H9 (cell line): ENCODE measurements around the gene ELF1. TPM values are rescaled to one million over a fixed set of nuclear protein-coding genes. Genes with fewer than 3 reads are reported as not detected.

ENCODE experiments used
- DNase-seq: peaks from one replicate; pipeline ENCODE4 v3.0.0-alpha.2; 2017
- H2AFZ ChIP-seq: one replicate; pipeline ENCODE4 v1.6.1; 2013; ENCODE audit warnings: mild to moderate bottlenecking, low read length, control low read depth, moderate library complexity
- H2AK5ac ChIP-seq: 2 replicates; pipeline ENCODE4 v1.6.1; 2013; ENCODE audit warnings: low read length, control low read depth, mixed read lengths; ENCODE audit not compliant: insufficient read length
- H2BK120ac ChIP-seq: one replicate; pipeline ENCODE4 v1.6.1; 2013; ENCODE audit warnings: low read depth, mild to moderate bottlenecking, low read length, control low read depth, inconsistent platforms; ENCODE audit not compliant: poor library complexity, severe bottlenecking
- H2BK12ac ChIP-seq: 2 replicates; pipeline ENCODE4 v1.6.1; 2013; ENCODE audit warnings: low read length, control low read depth, mixed read lengths, low read depth; ENCODE audit not compliant: insufficient read length
- H2BK15ac ChIP-seq: 2 replicates; pipeline ENCODE4 v1.6.1; 2013; ENCODE audit warnings: low read depth, low read length, control low read depth
- H2BK20ac ChIP-seq: one replicate; pipeline ENCODE4 v1.6.1; 2013; ENCODE audit warnings: low read depth, mild to moderate bottlenecking, low read length, control low read depth, inconsistent platforms; ENCODE audit not compliant: poor library complexity, severe bottlenecking
- H2BK5ac ChIP-seq: 2 replicates; pipeline ENCODE4 v1.6.1; 2013; ENCODE audit warnings: low read length, control low read depth, mixed read lengths; ENCODE audit not compliant: insufficient read length
- H3K14ac ChIP-seq: 2 replicates; pipeline ENCODE4 v1.6.1; 2013; ENCODE audit warnings: low read length, control low read depth; ENCODE audit not compliant: insufficient read depth
- H3K18ac ChIP-seq: 2 replicates; pipeline ENCODE4 v1.6.1; 2013; ENCODE audit warnings: low read depth, mild to moderate bottlenecking, mixed read lengths, low read length, control low read depth; ENCODE audit not compliant: insufficient read length
- H3K23ac ChIP-seq: 2 replicates; pipeline ENCODE4 v1.6.1; 2013; ENCODE audit warnings: low read length, control low read depth, mixed read lengths, low read depth; ENCODE audit not compliant: insufficient read length
- H3K23me2 ChIP-seq: 2 replicates; pipeline ENCODE4 v1.6.1; 2013; ENCODE audit warnings: low read depth, mild to moderate bottlenecking, mixed read lengths, low read length, control low read depth; ENCODE audit not compliant: insufficient read length, poor library complexity, severe bottlenecking
- H3K27ac ChIP-seq: 2 replicates; pipeline ENCODE4 v1.5.1; 2013; ENCODE audit warnings: low read length, control low read depth, mixed read lengths, low read depth; ENCODE audit not compliant: insufficient read length
- H3K27me3 ChIP-seq: 2 replicates; pipeline ENCODE4 v1.6.1; 2013; ENCODE audit warnings: low read length, control low read depth, inconsistent platforms; ENCODE audit not compliant: insufficient read depth
- H3K4ac ChIP-seq: 2 replicates; pipeline ENCODE4 v1.6.1; 2013; ENCODE audit warnings: low read depth, mild to moderate bottlenecking, control low read depth, inconsistent platforms, low read length, moderate library complexity
- H3K4me1 ChIP-seq: 2 replicates; pipeline ENCODE4 v1.6.1; 2013; ENCODE audit warnings: low read length, control low read depth, inconsistent platforms; ENCODE audit not compliant: insufficient read depth
- H3K4me2 ChIP-seq: 2 replicates; pipeline ENCODE4 v1.6.1; 2013; ENCODE audit warnings: low read length, control low read depth, mixed read lengths; ENCODE audit not compliant: insufficient read length, insufficient read depth
- H3K56ac ChIP-seq: 2 replicates; pipeline ENCODE4 v1.6.1; 2013; ENCODE audit warnings: low read depth, mild to moderate bottlenecking, mixed read lengths, low read length, control low read depth; ENCODE audit not compliant: insufficient read length
- H3K79me1 ChIP-seq: 2 replicates; pipeline ENCODE4 v1.6.1; 2013; ENCODE audit warnings: low read depth, mild to moderate bottlenecking, moderate library complexity, low read length, control low read depth, inconsistent platforms; ENCODE audit not compliant: insufficient read depth, poor library complexity, severe bottlenecking
- H3K79me2 ChIP-seq: 2 replicates; pipeline ENCODE4 v1.6.1; 2013; ENCODE audit warnings: low read length, control low read depth, inconsistent platforms; ENCODE audit not compliant: insufficient read depth
- H3K9ac ChIP-seq: 2 replicates; pipeline ENCODE4 v1.6.1; 2013; ENCODE audit warnings: low read length, control low read depth, mixed read lengths; ENCODE audit not compliant: insufficient read length; ENCODE audit errors: extremely low read depth
- H3K9me3 ChIP-seq: one replicate; pipeline ENCODE4 v1.6.1; 2013; ENCODE audit warnings: low read depth, low read length, inconsistent platforms; ENCODE audit not compliant: control insufficient read depth
- H3T11ph ChIP-seq: one replicate; pipeline ENCODE4 v1.6.1; 2013; ENCODE audit warnings: mild to moderate bottlenecking, low read length, control low read depth, inconsistent platforms
- H4K20me1 ChIP-seq: one replicate; pipeline ENCODE4 v1.6.1; 2013; ENCODE audit not compliant: control insufficient read depth, insufficient read length, insufficient read depth
- H4K5ac ChIP-seq: 2 replicates; pipeline ENCODE4 v1.6.1; 2013; ENCODE audit warnings: low read depth, mild to moderate bottlenecking, mixed read lengths, low read length, control low read depth; ENCODE audit not compliant: insufficient read length
- H4K8ac ChIP-seq: replicated peaks from 2 replicates; pipeline ENCODE4 v1.6.1; 2013; ENCODE audit warnings: low read length, control low read depth, mixed read lengths, low read depth; ENCODE audit not compliant: insufficient read length
- H4K91ac ChIP-seq: 2 replicates; pipeline ENCODE4 v1.6.1; 2013; ENCODE audit warnings: low read depth, mild to moderate bottlenecking, moderate library complexity, mixed read lengths, low read length, control low read depth; ENCODE audit not compliant: insufficient read length
- H3K27ac Mint-ChIP-seq, 3 experiments: 2 replicates in 2 of 3; 3 replicates in 1 of 3; pipeline ENCODE4 v1.8.0; 2020 to 2021; ENCODE audit warnings: mixed read lengths in 3 of 3, mild to moderate bottlenecking in 1 of 3, moderate library complexity in 1 of 3
- H3K27me3 Mint-ChIP-seq: 2 replicates; pipeline ENCODE4 v1.8.0; 2021; ENCODE audit warnings: low read depth, mild to moderate bottlenecking, moderate library complexity, mixed read lengths
- H3K36me3 Mint-ChIP-seq, 3 experiments: 2 replicates in 2 of 3; 3 replicates in 1 of 3; pipeline ENCODE4 v1.8.0; 2020 to 2021; ENCODE audit warnings: low read depth in 3 of 3, mixed read lengths in 3 of 3; ENCODE audit not compliant: insufficient read depth in 1 of 3
- H3K4me1 Mint-ChIP-seq, 2 experiments: 2 replicates each; pipeline ENCODE4 v1.8.0; 2020; ENCODE audit warnings: mixed read lengths in 2 of 2
- H3K4me3 Mint-ChIP-seq, 2 experiments: 2 replicates in 1 of 2; 3 replicates in 1 of 2; pipeline ENCODE4 v1.8.0; 2020 to 2021; ENCODE audit warnings: mild to moderate bottlenecking in 2 of 2, mixed read lengths in 2 of 2, moderate library complexity in 1 of 2
- H3K9me3 Mint-ChIP-seq, 2 experiments: 2 replicates in 1 of 2; 3 replicates in 1 of 2; pipeline ENCODE4 v1.8.0; 2020; ENCODE audit warnings: mild to moderate bottlenecking in 2 of 2, mixed read lengths in 2 of 2, moderate library complexity in 1 of 2
- WGBS: extraction: QIAGEN DNeasy Blood & Tissue Kit; methylation state at CpG from one replicate; pipeline ENCODE4 v1.1.7; 2013; ENCODE audit warnings: missing lambda C conversion rate, low lambda C conversion rate, mixed read lengths; ENCODE audit not compliant: insufficient read length; ENCODE audit errors: extremely low coverage; 5-methylcytosine and 5-hydroxymethylcytosine counted together
- total RNA-seq: library from RNA; stranded (reverse); gene quantifications from 2 replicates; pipeline ENCODE4 v1.2.1, GENCODE V29; 2021
- TF ChIP-seq, protein P1 (sequence below): fragments of 200-600 bp; sonication (generic); conservative IDR thresholded peaks from 3 replicates; pipeline ENCODE4 v1.8.0; 2021; ENCODE audit warnings: antibody characterized with exemption, mild to moderate bottlenecking

ELF1 gene
- total RNA-seq, 1 experiment from 2014 or later, result 15.5 TPM

DNA sequence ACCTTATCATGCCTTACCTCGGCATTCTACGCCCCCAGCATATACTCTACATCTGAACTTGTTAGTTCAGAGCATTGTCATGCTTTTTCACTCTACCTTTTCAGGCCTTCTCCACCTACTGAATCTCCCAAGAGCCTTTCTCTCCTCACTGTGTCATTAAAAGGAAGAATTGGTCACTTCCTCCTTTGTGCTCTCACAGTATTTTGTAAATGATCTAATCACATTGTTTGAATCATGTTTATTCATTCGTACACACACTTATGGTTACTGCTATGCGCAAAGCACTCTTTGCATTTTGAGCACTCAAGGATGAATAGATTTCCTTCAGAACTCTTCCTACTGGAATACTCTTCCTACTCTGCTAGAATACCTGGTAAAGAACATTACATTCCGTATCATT lies 15.8 kb upstream of the ELF1 start:
- no peaks in the 10 kb centered on the region; the same call in 1 of the 2 replicates for H3K4me1 ChIP-seq
- no peak overlapping the region for H4K91ac ChIP-seq
- no peak overlapping the region for H2BK12ac ChIP-seq
- Mint-ChIP-seq H3K27ac (peak overlapping the region in 1 of 3 experiments; percentile 9; a peak in 1 of 7 replicates), H3K36me3 (peaks cover 2 to 4% (median 3%) of the 10 kb centered on the region in 3 experiments; a peak in 2 of 7 replicates), H3K9me3 (no peaks in the 10 kb centered on the region), H3K27me3 (no peaks in the 10 kb centered on the region), H3K4me1 (peaks cover 8% of the 10 kb centered on the region in 2 experiments), H3K4me3 (no peak overlapping the region)
- DNase-seq, result no peak
- H3K9me3 ChIP-seq, result no peaks in the 10 kb centered on the region
- H3K27me3 ChIP-seq, result no peaks in the 10 kb centered on the region
- no peak overlapping the region for H2BK15ac ChIP-seq
- no peak overlapping the region for H2AK5ac ChIP-seq
- H3K14ac ChIP-seq, result no peak overlapping the region
- no peak overlapping the region for H4K8ac ChIP-seq
- H3K4me2 ChIP-seq, result no peak overlapping the region
- TF ChIP-seq, protein P1, sequence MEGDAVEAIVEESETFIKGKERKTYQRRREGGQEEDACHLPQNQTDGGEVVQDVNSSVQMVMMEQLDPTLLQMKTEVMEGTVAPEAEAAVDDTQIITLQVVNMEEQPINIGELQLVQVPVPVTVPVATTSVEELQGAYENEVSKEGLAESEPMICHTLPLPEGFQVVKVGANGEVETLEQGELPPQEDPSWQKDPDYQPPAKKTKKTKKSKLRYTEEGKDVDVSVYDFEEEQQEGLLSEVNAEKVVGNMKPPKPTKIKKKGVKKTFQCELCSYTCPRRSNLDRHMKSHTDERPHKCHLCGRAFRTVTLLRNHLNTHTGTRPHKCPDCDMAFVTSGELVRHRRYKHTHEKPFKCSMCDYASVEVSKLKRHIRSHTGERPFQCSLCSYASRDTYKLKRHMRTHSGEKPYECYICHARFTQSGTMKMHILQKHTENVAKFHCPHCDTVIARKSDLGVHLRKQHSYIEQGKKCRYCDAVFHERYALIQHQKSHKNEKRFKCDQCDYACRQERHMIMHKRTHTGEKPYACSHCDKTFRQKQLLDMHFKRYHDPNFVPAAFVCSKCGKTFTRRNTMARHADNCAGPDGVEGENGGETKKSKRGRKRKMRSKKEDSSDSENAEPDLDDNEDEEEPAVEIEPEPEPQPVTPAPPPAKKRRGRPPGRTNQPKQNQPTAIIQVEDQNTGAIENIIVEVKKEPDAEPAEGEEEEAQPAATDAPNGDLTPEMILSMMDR, result no peak
- H3K27ac ChIP-seq, result no peak overlapping the region
- H3K79me2 ChIP-seq, result no peaks in the 10 kb centered on the region
- no peak overlapping the region for H2BK120ac ChIP-seq
- H2AFZ ChIP-seq, result no peak overlapping the region
- no peaks in the 10 kb centered on the region for H4K20me1 ChIP-seq
- no peak overlapping the region for H3K56ac ChIP-seq
- no peak overlapping the region for H3K4ac ChIP-seq
- no peak overlapping the region for H3K23ac ChIP-seq
- H3K9ac ChIP-seq, result no peak overlapping the region
- H2BK5ac ChIP-seq, result no peak overlapping the region
- H3T11ph ChIP-seq, result no peak overlapping the region
- H2BK20ac ChIP-seq, result no peak overlapping the region
- no peak overlapping the region for H3K18ac ChIP-seq
- no CpG with 5 or more reads among the region's 5 CpGs for WGBS
- H4K5ac ChIP-seq, result no peak overlapping the region
- H3K79me1 ChIP-seq, result no peaks in the 10 kb centered on the region
- no peaks in the 10 kb centered on the region for H3K23me2 ChIP-seq
